GM23338 (cell line): Measurements from ENCODE around the gene TRMT11. TPM values are rescaled to one million over a fixed set of nuclear protein-coding genes. Genes with fewer than 3 reads are reported as not detected.

Experiments used
- ATAC-seq: fragments of 200-7000 bp; cut with Tn5 transposase; 3 replicates; pipeline ENCODE4 v1.9.1; 2020
- DNase-seq: peaks from one replicate; pipeline ENCODE4 v3.0.0-alpha.2; 2015; ENCODE audit warnings: low spot score
- H2AFZ ChIP-seq: fragments of 200-600 bp; sonication (generic); 2 replicates; pipeline ENCODE4 v1.8.0; 2016; ENCODE audit warnings: antibody characterized with exemption, mild to moderate bottlenecking, moderate library complexity
- H3F3A ChIP-seq: fragments of 200-600 bp; sonication (generic); replicated peaks from 2 replicates; pipeline ENCODE4 v1.8.0; 2017; ENCODE audit warnings: antibody characterized with exemption, mixed run types, low read depth
- H3K27ac ChIP-seq: fragments of 200-600 bp; sonication (generic); 2 replicates; pipeline ENCODE4 v1.6.1; 2016; ENCODE audit warnings: low read depth
- H3K27me3 ChIP-seq: fragments of 200-600 bp; sonication (generic); 2 replicates; pipeline ENCODE4 v1.8.0; 2016; ENCODE audit warnings: mild to moderate bottlenecking, mixed run types, moderate library complexity; ENCODE audit not compliant: insufficient read depth
- H3K36me3 ChIP-seq: fragments of 200-600 bp; sonication (generic); 2 replicates; pipeline ENCODE4 v1.8.0; 2016; ENCODE audit warnings: mild to moderate bottlenecking; ENCODE audit not compliant: insufficient read depth
- H3K4me1 ChIP-seq: fragments of 200-600 bp; sonication (generic); 2 replicates; pipeline ENCODE4 v1.8.0; 2016; ENCODE audit warnings: mild to moderate bottlenecking, moderate library complexity; ENCODE audit not compliant: insufficient read depth
- H3K4me2 ChIP-seq: fragments of 200-600 bp; sonication (generic); 2 replicates; pipeline ENCODE4 v1.7.1; 2017; ENCODE audit warnings: mixed run types
- H3K4me3 ChIP-seq: fragments of 200-600 bp; sonication (generic); 2 replicates; pipeline ENCODE4 v1.6.1; 2016; ENCODE audit warnings: mixed run types
- H3K79me2 ChIP-seq: fragments of 200-600 bp; sonication (generic); replicated peaks from 2 replicates; pipeline ENCODE4 v1.8.0; 2017; ENCODE audit warnings: mild to moderate bottlenecking; ENCODE audit not compliant: insufficient read depth
- H3K9me2 ChIP-seq: fragments of 200-600 bp; sonication (generic); 2 replicates; pipeline ENCODE4 v1.8.0; 2017; ENCODE audit not compliant: insufficient read depth
- H4K20me1 ChIP-seq: fragments of 200-600 bp; sonication (generic); replicated peaks from 2 replicates; pipeline ENCODE4 v1.8.0; 2017; ENCODE audit warnings: mild to moderate bottlenecking; ENCODE audit not compliant: insufficient read depth
- H3K27ac Mint-ChIP-seq: 2 replicates; pipeline ENCODE4 v1.8.0; 2020; ENCODE audit warnings: inconsistent platforms, mild to moderate bottlenecking, moderate library complexity, mixed read lengths
- H3K27me3 Mint-ChIP-seq: 3 replicates; pipeline ENCODE4 v1.8.0; 2022; ENCODE audit warnings: low read depth, mild to moderate bottlenecking, moderate library complexity, mixed read lengths, inconsistent platforms; ENCODE audit not compliant: insufficient read depth, poor library complexity
- H3K36me3 Mint-ChIP-seq: 3 replicates; pipeline ENCODE4 v1.8.0; 2021; ENCODE audit warnings: low read depth, mild to moderate bottlenecking, inconsistent platforms, moderate library complexity, mixed read lengths
- H3K4me1 Mint-ChIP-seq: 3 replicates; pipeline ENCODE4 v1.8.0; 2020; ENCODE audit warnings: mild to moderate bottlenecking, inconsistent platforms, mixed read lengths
- H3K4me3 Mint-ChIP-seq: 3 replicates; pipeline ENCODE4 v1.8.0; 2021; ENCODE audit warnings: moderate library complexity, mild to moderate bottlenecking, inconsistent platforms, mixed read lengths
- H3K9me3 Mint-ChIP-seq: 3 replicates; pipeline ENCODE4 v1.8.0; 2020; ENCODE audit warnings: moderate library complexity, mild to moderate bottlenecking, inconsistent platforms, mixed read lengths
- CREB1 ChIP-seq: fragments of 250-450 bp; sonication (Bioruptor Pico); IDR thresholded peaks from 2 replicates; pipeline ENCODE4 v1.5.0; 2020; ENCODE audit warnings: low read depth, mild to moderate bottlenecking, moderate library complexity
- EZH2 ChIP-seq: fragments of 200-600 bp; sonication (generic); IDR thresholded peaks from one replicate; pipeline ENCODE4 v1.8.0; 2017; ENCODE audit warnings: antibody characterized with exemption, mild to moderate bottlenecking, low read depth; ENCODE audit not compliant: unreplicated experiment
- JUNB ChIP-seq: IDR thresholded peaks from one replicate; pipeline ENCODE4 v1.6.1; 2016; ENCODE audit warnings: antibody characterized with exemption; ENCODE audit not compliant: unreplicated experiment
- NANOG ChIP-seq: IDR thresholded peaks from 2 replicates; pipeline ENCODE4 v1.6.1; 2016; ENCODE audit warnings: antibody characterized with exemption, borderline replicate concordance
- ZNF331 ChIP-seq: fragments of 250-450 bp; sonication (Bioruptor Pico); IDR thresholded peaks from 2 replicates; pipeline ENCODE4 v1.5.0; 2020; ENCODE audit warnings: low read depth, mild to moderate bottlenecking, moderate library complexity
- polyA plus RNA-seq: library from polyadenylated mRNA; unstranded; fragments of >200 nt; fragmentation: Nextera tagmentation; extraction: Ambion mirVana; gene quantifications from 2 replicates; pipeline ENCODE4 v1.2.1, GENCODE V29; 2016
- total RNA-seq: library from RNA; depleted of rRNA; stranded (reverse); fragments of >200 nt; shearing (Covaris generic); gene quantifications from 2 replicates; pipeline ENCODE4 v1.2.3, GENCODE V29; 2014
- TF ChIP-seq, protein P1 (sequence below): IDR thresholded peaks from one replicate; pipeline ENCODE4 v1.6.1; 2018; ENCODE audit warnings: antibody characterized with exemption; ENCODE audit not compliant: unreplicated experiment
- TF ChIP-seq, protein P2 (sequence below): IDR thresholded peaks from 2 replicates; pipeline ENCODE4 v1.6.1; 2016; ENCODE audit warnings: antibody characterized with exemption
- TF ChIP-seq, protein P3 (sequence below): fragments of 250-450 bp; sonication (Bioruptor Pico); IDR thresholded peaks from 2 replicates; pipeline ENCODE4 v1.5.0; 2020; ENCODE audit warnings: mild to moderate bottlenecking, moderate library complexity

Gene TRMT11
- total and polyA plus RNA-seq, 2 experiments from 2014 or later: 49.5 to 50.9 TPM

DNA sequence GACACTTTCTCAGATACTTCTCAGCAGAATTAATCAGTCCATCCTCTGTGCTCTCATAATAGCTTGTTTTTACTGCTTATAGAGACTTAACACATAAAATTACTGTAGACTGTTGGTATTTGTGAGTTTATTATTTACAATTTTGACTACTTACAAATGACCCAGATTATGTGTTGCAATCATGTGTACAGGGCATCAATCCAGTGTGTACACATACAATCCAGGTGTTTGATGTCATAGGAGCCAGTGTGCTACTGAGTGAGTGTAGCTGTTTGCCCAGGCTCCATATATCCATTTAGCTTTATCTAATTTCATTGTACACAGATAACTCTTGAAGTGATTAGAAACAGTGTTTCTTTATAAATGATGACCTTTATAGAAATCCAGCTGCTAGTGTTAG, 31.3 kb downstream of the TRMT11 start:
- Mint-ChIP-seq H3K27me3 (no peaks in the 10 kb centered on the region), H3K27ac (no peak overlapping the region), H3K9me3 (no peaks in the 10 kb centered on the region), H3K36me3 (peaks cover 63% of the 10 kb centered on the region), H3K4me3 (no peak overlapping the region), H3K4me1 (no peaks in the 10 kb centered on the region)
- Histone ChIP-seq H3K79me2 (no peaks in the 10 kb centered on the region), H4K20me1 (0 out of 2 replicates have a peak, but pooled peaks cover 4% of the 10 kb centered on the region), H3K36me3 (peaks cover 43% of the 10 kb centered on the region; the same call in 1 of the 2 replicates), H3K4me2 (no peak overlapping the region), H3K27me3 (no peaks in the 10 kb centered on the region), H2AFZ (no peak overlapping the region), H3K27ac (no peak overlapping the region), H3K9me2 (no peaks in the 10 kb centered on the region), H3F3A (no peaks in the 10 kb centered on the region), H3K4me3 (no peak overlapping the region), H3K4me1 (no peaks in the 10 kb centered on the region)
- TF ChIP-seq, protein P1, sequence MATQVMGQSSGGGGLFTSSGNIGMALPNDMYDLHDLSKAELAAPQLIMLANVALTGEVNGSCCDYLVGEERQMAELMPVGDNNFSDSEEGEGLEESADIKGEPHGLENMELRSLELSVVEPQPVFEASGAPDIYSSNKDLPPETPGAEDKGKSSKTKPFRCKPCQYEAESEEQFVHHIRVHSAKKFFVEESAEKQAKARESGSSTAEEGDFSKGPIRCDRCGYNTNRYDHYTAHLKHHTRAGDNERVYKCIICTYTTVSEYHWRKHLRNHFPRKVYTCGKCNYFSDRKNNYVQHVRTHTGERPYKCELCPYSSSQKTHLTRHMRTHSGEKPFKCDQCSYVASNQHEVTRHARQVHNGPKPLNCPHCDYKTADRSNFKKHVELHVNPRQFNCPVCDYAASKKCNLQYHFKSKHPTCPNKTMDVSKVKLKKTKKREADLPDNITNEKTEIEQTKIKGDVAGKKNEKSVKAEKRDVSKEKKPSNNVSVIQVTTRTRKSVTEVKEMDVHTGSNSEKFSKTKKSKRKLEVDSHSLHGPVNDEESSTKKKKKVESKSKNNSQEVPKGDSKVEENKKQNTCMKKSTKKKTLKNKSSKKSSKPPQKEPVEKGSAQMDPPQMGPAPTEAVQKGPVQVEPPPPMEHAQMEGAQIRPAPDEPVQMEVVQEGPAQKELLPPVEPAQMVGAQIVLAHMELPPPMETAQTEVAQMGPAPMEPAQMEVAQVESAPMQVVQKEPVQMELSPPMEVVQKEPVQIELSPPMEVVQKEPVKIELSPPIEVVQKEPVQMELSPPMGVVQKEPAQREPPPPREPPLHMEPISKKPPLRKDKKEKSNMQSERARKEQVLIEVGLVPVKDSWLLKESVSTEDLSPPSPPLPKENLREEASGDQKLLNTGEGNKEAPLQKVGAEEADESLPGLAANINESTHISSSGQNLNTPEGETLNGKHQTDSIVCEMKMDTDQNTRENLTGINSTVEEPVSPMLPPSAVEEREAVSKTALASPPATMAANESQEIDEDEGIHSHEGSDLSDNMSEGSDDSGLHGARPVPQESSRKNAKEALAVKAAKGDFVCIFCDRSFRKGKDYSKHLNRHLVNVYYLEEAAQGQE: no peak
- TF ChIP-seq JUNB (no peak), CREB1 (CRISPR knock-in tag) (no peak), NANOG (no peak), EZH2 (no peak), ZNF331 (CRISPR knock-in tag) (no peak)
- TF ChIP-seq, protein P2, sequence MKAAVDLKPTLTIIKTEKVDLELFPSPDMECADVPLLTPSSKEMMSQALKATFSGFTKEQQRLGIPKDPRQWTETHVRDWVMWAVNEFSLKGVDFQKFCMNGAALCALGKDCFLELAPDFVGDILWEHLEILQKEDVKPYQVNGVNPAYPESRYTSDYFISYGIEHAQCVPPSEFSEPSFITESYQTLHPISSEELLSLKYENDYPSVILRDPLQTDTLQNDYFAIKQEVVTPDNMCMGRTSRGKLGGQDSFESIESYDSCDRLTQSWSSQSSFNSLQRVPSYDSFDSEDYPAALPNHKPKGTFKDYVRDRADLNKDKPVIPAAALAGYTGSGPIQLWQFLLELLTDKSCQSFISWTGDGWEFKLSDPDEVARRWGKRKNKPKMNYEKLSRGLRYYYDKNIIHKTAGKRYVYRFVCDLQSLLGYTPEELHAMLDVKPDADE: no peak
- TF ChIP-seq, protein P3, sequence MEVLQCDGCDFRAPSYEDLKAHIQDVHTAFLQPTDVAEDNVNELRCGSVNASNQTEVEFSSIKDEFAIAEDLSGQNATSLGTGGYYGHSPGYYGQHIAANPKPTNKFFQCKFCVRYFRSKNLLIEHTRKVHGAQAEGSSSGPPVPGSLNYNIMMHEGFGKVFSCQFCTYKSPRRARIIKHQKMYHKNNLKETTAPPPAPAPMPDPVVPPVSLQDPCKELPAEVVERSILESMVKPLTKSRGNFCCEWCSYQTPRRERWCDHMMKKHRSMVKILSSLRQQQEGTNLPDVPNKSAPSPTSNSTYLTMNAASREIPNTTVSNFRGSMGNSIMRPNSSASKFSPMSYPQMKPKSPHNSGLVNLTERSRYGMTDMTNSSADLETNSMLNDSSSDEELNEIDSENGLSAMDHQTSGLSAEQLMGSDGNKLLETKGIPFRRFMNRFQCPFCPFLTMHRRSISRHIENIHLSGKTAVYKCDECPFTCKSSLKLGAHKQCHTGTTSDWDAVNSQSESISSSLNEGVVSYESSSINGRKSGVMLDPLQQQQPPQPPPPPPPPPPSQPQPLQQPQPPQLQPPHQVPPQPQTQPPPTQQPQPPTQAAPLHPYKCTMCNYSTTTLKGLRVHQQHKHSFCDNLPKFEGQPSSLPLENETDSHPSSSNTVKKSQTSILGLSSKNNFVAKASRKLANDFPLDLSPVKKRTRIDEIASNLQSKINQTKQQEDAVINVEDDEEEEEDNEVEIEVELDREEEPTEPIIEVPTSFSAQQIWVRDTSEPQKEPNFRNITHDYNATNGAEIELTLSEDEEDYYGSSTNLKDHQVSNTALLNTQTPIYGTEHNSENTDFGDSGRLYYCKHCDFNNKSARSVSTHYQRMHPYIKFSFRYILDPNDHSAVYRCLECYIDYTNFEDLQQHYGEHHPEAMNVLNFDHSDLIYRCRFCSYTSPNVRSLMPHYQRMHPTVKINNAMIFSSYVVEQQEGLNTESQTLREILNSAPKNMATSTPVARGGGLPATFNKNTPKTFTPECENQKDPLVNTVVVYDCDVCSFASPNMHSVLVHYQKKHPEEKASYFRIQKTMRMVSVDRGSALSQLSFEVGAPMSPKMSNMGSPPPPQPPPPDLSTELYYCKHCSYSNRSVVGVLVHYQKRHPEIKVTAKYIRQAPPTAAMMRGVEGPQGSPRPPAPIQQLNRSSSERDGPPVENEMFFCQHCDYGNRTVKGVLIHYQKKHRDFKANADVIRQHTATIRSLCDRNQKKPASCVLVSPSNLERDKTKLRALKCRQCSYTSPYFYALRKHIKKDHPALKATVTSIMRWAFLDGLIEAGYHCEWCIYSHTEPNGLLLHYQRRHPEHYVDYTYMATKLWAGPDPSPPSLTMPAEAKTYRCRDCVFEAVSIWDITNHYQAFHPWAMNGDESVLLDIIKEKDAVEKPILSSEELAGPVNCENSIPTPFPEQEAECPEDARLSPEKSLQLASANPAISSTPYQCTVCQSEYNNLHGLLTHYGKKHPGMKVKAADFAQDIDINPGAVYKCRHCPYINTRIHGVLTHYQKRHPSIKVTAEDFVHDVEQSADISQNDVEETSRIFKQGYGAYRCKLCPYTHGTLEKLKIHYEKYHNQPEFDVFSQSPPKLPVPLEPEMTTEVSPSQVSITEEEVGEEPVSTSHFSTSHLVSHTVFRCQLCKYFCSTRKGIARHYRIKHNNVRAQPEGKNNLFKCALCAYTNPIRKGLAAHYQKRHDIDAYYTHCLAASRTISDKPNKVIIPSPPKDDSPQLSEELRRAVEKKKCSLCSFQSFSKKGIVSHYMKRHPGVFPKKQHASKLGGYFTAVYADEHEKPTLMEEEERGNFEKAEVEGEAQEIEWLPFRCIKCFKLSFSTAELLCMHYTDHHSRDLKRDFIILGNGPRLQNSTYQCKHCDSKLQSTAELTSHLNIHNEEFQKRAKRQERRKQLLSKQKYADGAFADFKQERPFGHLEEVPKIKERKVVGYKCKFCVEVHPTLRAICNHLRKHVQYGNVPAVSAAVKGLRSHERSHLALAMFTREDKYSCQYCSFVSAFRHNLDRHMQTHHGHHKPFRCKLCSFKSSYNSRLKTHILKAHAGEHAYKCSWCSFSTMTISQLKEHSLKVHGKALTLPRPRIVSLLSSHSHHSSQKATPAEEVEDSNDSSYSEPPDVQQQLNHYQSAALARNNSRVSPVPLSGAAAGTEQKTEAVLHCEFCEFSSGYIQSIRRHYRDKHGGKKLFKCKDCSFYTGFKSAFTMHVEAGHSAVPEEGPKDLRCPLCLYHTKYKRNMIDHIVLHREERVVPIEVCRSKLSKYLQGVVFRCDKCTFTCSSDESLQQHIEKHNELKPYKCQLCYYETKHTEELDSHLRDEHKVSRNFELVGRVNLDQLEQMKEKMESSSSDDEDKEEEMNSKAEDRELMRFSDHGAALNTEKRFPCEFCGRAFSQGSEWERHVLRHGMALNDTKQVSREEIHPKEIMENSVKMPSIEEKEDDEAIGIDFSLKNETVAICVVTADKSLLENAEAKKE: no peak
- DNase-seq (no peak), ATAC-seq (no peak)
